NK-92 treated with Interleukin-12 subunit alpha and Interleukin-12 subunit beta, amount 100 ng/mL, for 24 hours (cell line): ENCODE data around the gene TMEM204.

Source experiments
- DNase-seq: peaks from one replicate; lab custom pipeline; 2025; lab: John Stamatoyannopoulos, UW

TMEM204 gene

GRCh38 chr16:1533443-1533951 lies at the start of gene TMEM204:
Gene TMEM204 (plus strand): TSS chr16:1533666. CDS start chr16:1534276, 610 bp downstream.
- DNase-seq = no peak

GRCh38 chr16:1485847-1486496 lies 47.5 kb upstream of the TMEM204 start:
- no peak for DNase-seq

GRCh38 chr16:1486551-1487390 lies 46.7 kb upstream of the TMEM204 start:
- no peak for DNase-seq

GRCh38 chr16:1487395-1488053 lies 45.9 kb upstream of the TMEM204 start:
- no peak for DNase-seq

GRCh38 chr16:1488054-1488601 lies 45.3 kb upstream of the TMEM204 start:
- DNase-seq = no peak

- no peak for DNase-seq
Observed at GRCh38 chr16:1488619-1489018, 44.8 kb upstream of the TMEM204 start, which contains the start of gene PTX4. Gene PTX4 (minus strand): TSS chr16:1488944. CDS start chr16:1488909, 35 bp downstream.

- DNase-seq = no peak
Observed at GRCh38 chr16:1489077-1489476, 44.4 kb upstream of the TMEM204 start.

- no peak for DNase-seq
Observed at GRCh38 chr16:1491327-1491726, 42.1 kb upstream of the TMEM204 start.

GRCh38 chr16:1492082-1492922 lies 41.2 kb upstream of the TMEM204 start:
- no peak for DNase-seq

- peak; percentile 76 for DNase-seq
Observed at GRCh38 chr16:1492923-1493745, 40.3 kb upstream of the TMEM204 start, which contains the start of gene TELO2. Gene TELO2 (plus strand): TSS chr16:1493360. CDS start chr16:1494282, 922 bp downstream.

GRCh38 chr16:1493746-1494094 lies 39.7 kb upstream of the TMEM204 start:
- DNase-seq = no peak

GRCh38 chr16:1494129-1494640 lies 39.3 kb upstream of the TMEM204 start:
- no peak for DNase-seq

- DNase-seq = no peak
Observed at GRCh38 chr16:1494711-1495110, 38.8 kb upstream of the TMEM204 start.

GRCh38 chr16:1495211-1495888 lies 38.1 kb upstream of the TMEM204 start:
- DNase-seq = no peak

- DNase-seq = no peak
Observed at GRCh38 chr16:1495889-1496262, 37.6 kb upstream of the TMEM204 start.

GRCh38 chr16:1496464-1496863 lies 37.0 kb upstream of the TMEM204 start:
- DNase-seq = no peak

GRCh38 chr16:1497014-1497598 lies 36.4 kb upstream of the TMEM204 start:
- DNase-seq = no peak

GRCh38 chr16:1498899-1499676 lies 34.4 kb upstream of the TMEM204 start:
- DNase-seq = no peak
